ENCODE results near the gene ALOX12.

The ALOX12 gene

GRCh38 chr17:7011942-7012254 lies 16.0 kb downstream of the ALOX12 start:
- peak overlapping the region; percentile 100 for H3K4me3 Mint-ChIP-seq
- no peaks in the 10 kb centered on the region for H3K9me3 Mint-ChIP-seq
- DNase-seq (ENCODE audit: low spot score): no peak
- peaks cover 58% of the 10 kb centered on the region for H3K4me1 Mint-ChIP-seq (ENCODE audit: low read depth)
- H3K36me3 Mint-ChIP-seq (ENCODE audit: low read depth): peaks cover 45% of the 10 kb centered on the region
- H3K27me3 Mint-ChIP-seq (ENCODE audit: low read depth): no peaks in the 10 kb centered on the region
- peak overlapping the region; percentile 99 for H3K27ac Mint-ChIP-seq

DNA sequence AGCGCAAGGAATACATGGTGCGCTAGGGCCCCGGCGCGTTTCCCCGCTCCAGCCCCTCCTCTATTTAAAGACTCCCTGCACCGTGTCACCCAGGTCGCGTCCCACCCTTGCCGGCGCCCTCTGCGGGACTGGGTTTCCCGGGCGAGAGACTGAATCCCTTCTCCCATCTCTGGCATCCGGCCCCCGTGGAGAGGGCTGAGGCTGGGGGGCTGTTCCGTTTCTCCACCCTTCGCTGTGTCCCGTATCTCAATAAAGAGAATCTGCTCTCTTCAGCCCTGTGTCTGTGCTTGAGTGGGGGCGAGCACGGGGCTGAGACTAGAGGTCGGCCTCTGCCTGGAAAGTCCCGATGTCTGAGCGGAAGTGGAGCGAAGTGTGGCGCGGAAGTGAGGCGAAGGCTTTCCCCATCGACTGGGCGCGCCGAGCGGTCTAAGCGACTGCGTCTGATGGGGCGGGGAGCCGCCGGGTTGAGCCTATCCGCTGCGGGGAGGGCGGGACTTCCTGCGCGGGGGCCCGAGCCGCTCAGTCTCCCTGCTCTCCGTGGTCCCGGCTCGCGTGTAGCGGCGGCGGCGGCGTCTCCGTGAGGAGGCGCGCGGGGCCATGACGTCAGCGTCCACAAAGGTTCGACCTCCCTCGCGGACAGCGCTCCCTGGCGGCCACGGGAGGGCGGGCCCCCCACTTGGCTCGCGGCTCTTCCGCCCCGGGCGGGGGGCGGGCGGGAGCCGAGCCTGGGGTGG lies 18.6 kb downstream of the ALOX12 start:
- Mint-ChIP-seq H3K9me3 (no peaks in the 10 kb centered on the region), H3K4me3 (peak overlapping the region; percentile 100), H3K4me1 (ENCODE audit: low read depth) (peaks cover 62% of the 10 kb centered on the region), H3K36me3 (ENCODE audit: low read depth) (peaks cover 48% of the 10 kb centered on the region), H3K27me3 (ENCODE audit: low read depth) (no peaks in the 10 kb centered on the region), H3K27ac (peak overlapping the region; percentile 99)
- DNase-seq (ENCODE audit: low spot score): peak; percentile 97

GRCh38 chr17:7014995-7015958 lies 19.4 kb downstream of the ALOX12 start:
- no peaks in the 10 kb centered on the region for H3K27me3 Mint-ChIP-seq (ENCODE audit: low read depth)
- H3K4me3 Mint-ChIP-seq: peak overlapping the region; percentile 93
- peak; percentile 85 for DNase-seq (ENCODE audit: low spot score)
- H3K27ac Mint-ChIP-seq: peak overlapping the region; percentile 99
- H3K9me3 Mint-ChIP-seq: no peaks in the 10 kb centered on the region
- peaks cover 46% of the 10 kb centered on the region for H3K36me3 Mint-ChIP-seq (ENCODE audit: low read depth)
- peaks cover 58% of the 10 kb centered on the region for H3K4me1 Mint-ChIP-seq (ENCODE audit: low read depth)

GRCh38 chr17:7016418-7016817 lies 20.6 kb downstream of the ALOX12 start:
- H3K27ac Mint-ChIP-seq: peak overlapping the region; percentile 99
- no peaks in the 10 kb centered on the region for H3K9me3 Mint-ChIP-seq
- H3K4me3 Mint-ChIP-seq: peak overlapping the region; percentile 93
- peaks cover 43% of the 10 kb centered on the region for H3K36me3 Mint-ChIP-seq (ENCODE audit: low read depth)
- DNase-seq (ENCODE audit: low spot score): no peak
- H3K27me3 Mint-ChIP-seq (ENCODE audit: low read depth): no peaks in the 10 kb centered on the region
- H3K4me1 Mint-ChIP-seq (ENCODE audit: low read depth): peaks cover 59% of the 10 kb centered on the region

DNA sequence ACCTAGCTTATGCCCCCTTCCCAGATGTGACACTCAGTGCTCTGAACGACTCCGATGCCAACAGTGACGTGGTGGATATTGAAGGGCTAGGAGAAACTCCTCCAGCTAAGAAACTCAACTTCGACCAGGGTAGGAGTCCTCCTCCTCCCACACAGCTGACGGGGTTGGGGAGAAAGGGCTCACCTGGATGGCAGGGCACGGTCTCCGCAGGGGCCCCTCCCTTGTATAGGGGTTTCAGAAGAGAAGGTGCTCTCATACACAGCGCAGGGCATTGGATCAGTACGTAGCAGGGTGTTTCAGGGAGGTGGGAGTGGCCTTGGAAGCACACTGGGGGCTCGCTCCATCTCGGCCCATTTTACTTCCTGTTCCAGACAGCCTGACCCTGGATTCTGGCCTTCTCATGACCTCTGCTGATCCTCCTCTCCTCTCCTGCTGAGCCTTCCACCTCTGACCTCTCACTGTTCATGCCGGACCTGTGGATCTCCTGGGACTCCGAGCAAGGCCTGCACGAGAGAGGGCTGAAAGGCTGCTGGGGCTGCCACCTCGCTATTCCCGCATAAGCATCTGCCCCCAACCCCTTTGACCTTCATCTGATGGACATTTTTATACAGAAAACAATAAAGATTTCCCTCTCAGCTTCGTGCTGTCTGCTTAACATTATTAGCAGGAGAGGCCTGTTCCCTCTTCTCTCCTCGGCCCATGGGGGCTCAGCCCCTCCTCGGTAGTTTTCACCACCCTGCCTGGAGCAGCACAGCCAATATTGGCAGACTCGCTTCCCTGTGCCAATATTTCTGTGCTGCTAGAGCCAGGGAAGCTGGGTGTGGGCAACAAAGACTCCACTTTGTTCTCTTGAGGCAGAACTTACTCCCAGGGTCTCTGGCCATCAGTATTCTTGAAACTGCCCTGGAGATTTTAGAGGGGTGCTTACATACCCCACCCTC lies 21.3 kb downstream of the ALOX12 start:
- Mint-ChIP-seq H3K9me3 (no peaks in the 10 kb centered on the region), H3K4me3 (peak overlapping the region; percentile 93), H3K36me3 (ENCODE audit: low read depth) (peaks cover 39% of the 10 kb centered on the region), H3K27me3 (ENCODE audit: low read depth) (no peaks in the 10 kb centered on the region), H3K4me1 (ENCODE audit: low read depth) (peaks cover 59% of the 10 kb centered on the region), H3K27ac (peak overlapping the region; percentile 99)
- no peak for DNase-seq (ENCODE audit: low spot score)

DNA sequence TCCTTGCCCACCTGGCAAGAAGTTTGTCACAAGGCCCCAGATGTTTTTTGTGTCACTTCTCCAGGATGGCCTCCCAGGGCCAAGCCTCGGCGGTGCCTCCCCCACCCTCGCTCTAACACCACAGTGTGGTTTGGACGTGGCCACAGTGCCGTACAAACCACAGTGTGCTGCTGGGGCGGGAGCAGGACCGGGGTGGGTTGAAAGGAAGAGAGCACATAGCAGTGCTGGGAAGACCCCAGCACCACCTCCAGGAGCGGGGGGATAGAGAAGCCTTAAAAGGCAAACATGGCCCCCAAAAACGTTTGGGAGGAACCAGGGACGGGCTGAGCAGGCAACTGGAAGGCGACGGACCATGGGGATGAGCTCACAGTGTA lies 22.0 kb downstream of the ALOX12 start:
- Mint-ChIP-seq H3K27me3 (ENCODE audit: low read depth) (no peaks in the 10 kb centered on the region), H3K27ac (peak overlapping the region; percentile 99), H3K9me3 (no peaks in the 10 kb centered on the region), H3K4me1 (ENCODE audit: low read depth) (peaks cover 65% of the 10 kb centered on the region), H3K36me3 (ENCODE audit: low read depth) (peaks cover 38% of the 10 kb centered on the region), H3K4me3 (peak overlapping the region; percentile 93)
- peak; percentile 48 for DNase-seq (ENCODE audit: low spot score)

- no peaks in the 10 kb centered on the region for H3K27me3 Mint-ChIP-seq (ENCODE audit: low read depth)
- H3K36me3 Mint-ChIP-seq (ENCODE audit: low read depth): peaks cover 35% of the 10 kb centered on the region
- peak overlapping the region; percentile 99 for H3K27ac Mint-ChIP-seq
- DNase-seq (ENCODE audit: low spot score): no peak
- peaks cover 69% of the 10 kb centered on the region for H3K4me1 Mint-ChIP-seq (ENCODE audit: low read depth)
- H3K9me3 Mint-ChIP-seq: no peaks in the 10 kb centered on the region
- H3K4me3 Mint-ChIP-seq: peak overlapping the region; percentile 10
Measured at GRCh38 chr17:7018331-7018964, 22.6 kb downstream of the ALOX12 start.

GRCh38 chr17:7019367-7019766 lies 23.5 kb downstream of the ALOX12 start:
- Mint-ChIP-seq H3K27ac (no peak overlapping the region), H3K9me3 (no peaks in the 10 kb centered on the region), H3K4me3 (no peak overlapping the region), H3K27me3 (ENCODE audit: low read depth) (no peaks in the 10 kb centered on the region), H3K36me3 (ENCODE audit: low read depth) (peaks cover 26% of the 10 kb centered on the region), H3K4me1 (ENCODE audit: low read depth) (peaks cover 64% of the 10 kb centered on the region)
- DNase-seq (ENCODE audit: low spot score): no peak

DNA sequence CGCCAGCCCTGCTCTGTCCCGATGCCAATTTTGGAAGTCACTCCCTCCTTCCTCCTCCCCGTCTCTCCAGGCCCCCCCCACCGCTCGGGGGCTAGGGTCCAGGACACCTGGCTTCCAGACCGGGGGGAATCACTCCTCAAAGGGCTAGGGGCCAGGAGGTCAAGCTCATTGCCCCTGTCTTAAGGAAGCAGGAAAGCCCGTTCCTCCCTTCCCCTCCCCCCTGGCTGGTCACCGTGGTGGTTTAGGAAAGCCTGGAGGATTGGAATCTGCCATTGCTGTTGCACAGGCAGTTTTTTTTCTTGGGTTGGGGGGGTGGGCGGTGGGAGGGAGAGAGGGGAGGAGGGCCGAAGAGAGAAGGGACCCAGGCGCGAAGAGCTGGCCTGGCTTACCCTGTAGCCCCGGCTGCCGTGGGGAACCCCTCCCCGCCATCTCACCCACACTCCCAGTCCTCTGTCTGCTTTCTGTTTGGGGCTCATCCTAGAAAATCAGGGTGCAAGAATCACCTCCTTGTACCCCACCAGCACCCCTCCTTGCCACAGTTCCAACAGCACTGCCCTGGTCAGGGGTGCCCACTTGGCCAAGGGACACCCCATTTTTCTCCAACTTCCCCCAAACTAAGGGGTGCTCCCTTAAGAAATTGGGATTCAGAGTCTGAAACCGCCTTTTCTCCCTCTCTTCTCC lies 24.1 kb downstream of the ALOX12 start:
- no peak overlapping the region for H3K4me3 Mint-ChIP-seq
- no peaks in the 10 kb centered on the region for H3K9me3 Mint-ChIP-seq
- DNase-seq (ENCODE audit: low spot score): no peak
- H3K36me3 Mint-ChIP-seq (ENCODE audit: low read depth): peaks cover 25% of the 10 kb centered on the region
- peak overlapping the region; percentile 67 for H3K27ac Mint-ChIP-seq
- H3K27me3 Mint-ChIP-seq (ENCODE audit: low read depth): no peaks in the 10 kb centered on the region
- H3K4me1 Mint-ChIP-seq (ENCODE audit: low read depth): peaks cover 65% of the 10 kb centered on the region

DNA sequence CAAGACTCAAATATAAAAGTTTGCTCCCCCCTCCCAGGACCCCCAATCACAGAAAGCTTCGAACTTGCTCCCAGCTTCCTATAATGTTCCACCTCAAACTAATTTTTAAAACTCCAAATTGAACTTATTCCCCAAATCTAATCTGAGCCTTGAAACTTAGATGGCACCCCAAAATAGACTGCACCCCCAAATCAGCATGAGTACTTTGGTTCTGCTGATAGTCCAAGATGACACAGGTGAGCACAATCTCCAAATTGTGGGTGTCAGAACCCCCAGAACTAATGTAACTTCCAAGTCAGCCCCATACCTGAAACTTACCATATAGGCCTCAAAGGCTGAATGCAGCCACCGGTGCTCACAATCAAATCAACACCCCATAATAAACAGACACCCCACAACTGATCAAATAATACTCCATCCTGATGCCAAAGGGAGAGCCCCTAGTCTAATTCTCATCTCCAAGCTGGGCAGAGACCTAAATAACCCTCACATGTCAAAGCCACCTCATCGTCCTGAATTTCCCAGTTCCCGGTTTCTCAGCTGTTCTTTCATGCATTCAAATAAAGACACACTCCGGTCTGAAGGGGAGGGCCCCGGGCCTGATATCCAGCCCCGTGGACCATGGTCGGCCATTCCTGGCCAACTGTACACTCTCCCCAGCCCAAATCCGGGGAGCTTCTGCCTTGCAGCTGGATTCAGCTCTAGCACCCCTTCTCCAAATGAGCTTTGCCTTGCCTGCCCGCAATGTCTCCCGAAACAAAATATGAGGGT lies 25.2 kb downstream of the ALOX12 start:
- peak overlapping the region; percentile 45 for H3K4me3 Mint-ChIP-seq
- H3K9me3 Mint-ChIP-seq: no peaks in the 10 kb centered on the region
- H3K4me1 Mint-ChIP-seq (ENCODE audit: low read depth): peaks cover 56% of the 10 kb centered on the region
- H3K27me3 Mint-ChIP-seq (ENCODE audit: low read depth): no peaks in the 10 kb centered on the region
- H3K27ac Mint-ChIP-seq: peak overlapping the region; percentile 26
- peaks cover 19% of the 10 kb centered on the region for H3K36me3 Mint-ChIP-seq (ENCODE audit: low read depth)
- no peak for DNase-seq (ENCODE audit: low spot score)

- Mint-ChIP-seq H3K27ac (peak overlapping the region; percentile 47), H3K4me3 (peak overlapping the region; percentile 45), H3K36me3 (ENCODE audit: low read depth) (peaks cover 8% of the 10 kb centered on the region), H3K27me3 (ENCODE audit: low read depth) (no peaks in the 10 kb centered on the region), H3K4me1 (ENCODE audit: low read depth) (peaks cover 46% of the 10 kb centered on the region), H3K9me3 (no peaks in the 10 kb centered on the region)
- peak; percentile 79 for DNase-seq (ENCODE audit: low spot score)
Measured at GRCh38 chr17:7021993-7022778, 26.3 kb downstream of the ALOX12 start.

Measured in T-helper 2 cell treated with Interferon-gamma antibody and Interleukin-4, amounts not matched to agents 5 μg/mL and 100 μg/mL, for 36 hours (primary cell).